ENCODE results near the gene LRRC8A. TPM values are rescaled to one million over a fixed set of nuclear protein-coding genes. Genes with fewer than 3 reads are reported as not detected.

Gene LRRC8A
- total and polyA plus RNA-seq, 2 of the 13 experiments (the other 11 are each of a cell fraction or from before 2014, with no cell fraction given), result 16.1 to 40.6 TPM

DNA sequence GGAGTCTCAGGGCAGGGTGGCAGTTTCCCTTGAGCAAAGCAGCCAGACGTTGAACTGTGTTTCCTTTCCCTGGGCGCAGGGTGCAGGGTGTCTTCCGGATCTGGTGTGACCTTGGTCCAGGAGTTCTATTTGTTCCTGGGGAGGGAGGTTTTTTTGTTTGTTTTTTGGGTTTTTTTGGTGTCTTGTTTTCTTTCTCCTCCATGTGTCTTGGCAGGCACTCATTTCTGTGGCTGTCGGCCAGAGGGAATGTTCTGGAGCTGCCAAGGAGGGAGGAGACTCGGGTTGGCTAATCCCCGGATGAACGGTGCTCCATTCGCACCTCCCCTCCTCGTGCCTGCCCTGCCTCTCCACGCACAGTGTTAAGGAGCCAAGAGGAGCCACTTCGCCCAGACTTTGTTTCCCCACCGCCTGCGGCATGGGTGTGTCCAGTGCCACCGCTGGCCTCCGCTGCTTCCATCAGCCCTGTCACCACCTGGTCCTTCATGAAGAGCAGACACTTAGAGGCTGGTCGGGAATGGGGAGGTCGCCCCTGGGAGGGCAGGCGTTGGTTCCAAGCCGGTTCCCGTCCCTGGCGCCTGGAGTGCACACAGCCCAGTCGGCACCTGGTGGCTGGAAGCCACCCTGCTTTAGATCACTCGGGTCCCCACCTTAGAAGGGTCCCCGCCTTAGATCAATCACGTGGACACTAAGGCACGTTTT, 35.4 kb downstream of the LRRC8A start (continued):
- TF ChIP-seq ESRRA (CRISPR knock-in tag; IDR thresholded peaks at IDR 0.05; ENCODE audit: low read depth) (peak; percentile 61; the same call in 1 of the 2 replicates), CERS6 (CRISPR knock-in tag; IDR thresholded peaks at IDR 0.05) (no peak), KLF12 (CRISPR knock-in tag; IDR thresholded peaks at IDR 0.05; ENCODE audit: borderline replicate concordance) (peak; percentile 60; the same call in 1 of the 2 replicates), TARDBP (CRISPR knock-in tag; IDR thresholded peaks at IDR 0.05) (no peak; the same call in 1 of the 2 replicates), FOXJ3 (CRISPR knock-in tag; IDR thresholded peaks at IDR 0.05; ENCODE audit: borderline replicate concordance) (peak; percentile 67; the same call in 1 of the 2 replicates), ZNF550 (CRISPR knock-in tag; IDR thresholded peaks at IDR 0.05; ENCODE audit: borderline replicate concordance) (no peak), NAIF1 (CRISPR knock-in tag; IDR thresholded peaks at IDR 0.05; ENCODE audit: borderline replicate concordance) (no peak), ZNF841 (CRISPR knock-in tag; IDR thresholded peaks at IDR 0.05; ENCODE audit: borderline replicate concordance) (no peak), PHF8 (CRISPR knock-in tag; IDR thresholded peaks at IDR 0.05) (no peak), PITX1 (CRISPR knock-in tag; IDR thresholded peaks at IDR 0.05) (peak; percentile 77), GATA4 (IDR thresholded peaks at IDR 0.05; ENCODE audit: borderline replicate concordance, low read depth) (no peak), ZMYM2 (CRISPR knock-in tag; IDR thresholded peaks at IDR 0.05) (no peak), MZF1 (CRISPR knock-in tag; IDR thresholded peaks at IDR 0.05; ENCODE audit: borderline replicate concordance) (peak; percentile 83; the same call in 1 of the 2 replicates), ZNF501 (CRISPR knock-in tag; IDR thresholded peaks at IDR 0.05) (peak; percentile 32)
- TF ChIP-seq, protein P1, sequence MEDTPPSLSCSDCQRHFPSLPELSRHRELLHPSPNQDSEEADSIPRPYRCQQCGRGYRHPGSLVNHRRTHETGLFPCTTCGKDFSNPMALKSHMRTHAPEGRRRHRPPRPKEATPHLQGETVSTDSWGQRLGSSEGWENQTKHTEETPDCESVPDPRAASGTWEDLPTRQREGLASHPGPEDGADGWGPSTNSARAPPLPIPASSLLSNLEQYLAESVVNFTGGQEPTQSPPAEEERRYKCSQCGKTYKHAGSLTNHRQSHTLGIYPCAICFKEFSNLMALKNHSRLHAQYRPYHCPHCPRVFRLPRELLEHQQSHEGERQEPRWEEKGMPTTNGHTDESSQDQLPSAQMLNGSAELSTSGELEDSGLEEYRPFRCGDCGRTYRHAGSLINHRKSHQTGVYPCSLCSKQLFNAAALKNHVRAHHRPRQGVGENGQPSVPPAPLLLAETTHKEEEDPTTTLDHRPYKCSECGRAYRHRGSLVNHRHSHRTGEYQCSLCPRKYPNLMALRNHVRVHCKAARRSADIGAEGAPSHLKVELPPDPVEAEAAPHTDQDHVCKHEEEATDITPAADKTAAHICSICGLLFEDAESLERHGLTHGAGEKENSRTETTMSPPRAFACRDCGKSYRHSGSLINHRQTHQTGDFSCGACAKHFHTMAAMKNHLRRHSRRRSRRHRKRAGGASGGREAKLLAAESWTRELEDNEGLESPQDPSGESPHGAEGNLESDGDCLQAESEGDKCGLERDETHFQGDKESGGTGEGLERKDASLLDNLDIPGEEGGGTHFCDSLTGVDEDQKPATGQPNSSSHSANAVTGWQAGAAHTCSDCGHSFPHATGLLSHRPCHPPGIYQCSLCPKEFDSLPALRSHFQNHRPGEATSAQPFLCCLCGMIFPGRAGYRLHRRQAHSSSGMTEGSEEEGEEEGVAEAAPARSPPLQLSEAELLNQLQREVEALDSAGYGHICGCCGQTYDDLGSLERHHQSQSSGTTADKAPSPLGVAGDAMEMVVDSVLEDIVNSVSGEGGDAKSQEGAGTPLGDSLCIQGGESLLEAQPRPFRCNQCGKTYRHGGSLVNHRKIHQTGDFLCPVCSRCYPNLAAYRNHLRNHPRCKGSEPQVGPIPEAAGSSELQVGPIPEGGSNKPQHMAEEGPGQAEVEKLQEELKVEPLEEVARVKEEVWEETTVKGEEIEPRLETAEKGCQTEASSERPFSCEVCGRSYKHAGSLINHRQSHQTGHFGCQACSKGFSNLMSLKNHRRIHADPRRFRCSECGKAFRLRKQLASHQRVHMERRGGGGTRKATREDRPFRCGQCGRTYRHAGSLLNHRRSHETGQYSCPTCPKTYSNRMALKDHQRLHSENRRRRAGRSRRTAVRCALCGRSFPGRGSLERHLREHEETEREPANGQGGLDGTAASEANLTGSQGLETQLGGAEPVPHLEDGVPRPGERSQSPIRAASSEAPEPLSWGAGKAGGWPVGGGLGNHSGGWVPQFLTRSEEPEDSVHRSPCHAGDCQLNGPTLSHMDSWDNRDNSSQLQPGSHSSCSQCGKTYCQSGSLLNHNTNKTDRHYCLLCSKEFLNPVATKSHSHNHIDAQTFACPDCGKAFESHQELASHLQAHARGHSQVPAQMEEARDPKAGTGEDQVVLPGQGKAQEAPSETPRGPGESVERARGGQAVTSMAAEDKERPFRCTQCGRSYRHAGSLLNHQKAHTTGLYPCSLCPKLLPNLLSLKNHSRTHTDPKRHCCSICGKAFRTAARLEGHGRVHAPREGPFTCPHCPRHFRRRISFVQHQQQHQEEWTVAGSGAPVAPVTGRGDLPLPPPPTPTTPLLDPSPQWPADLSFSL (CRISPR knock-in tag; IDR thresholded peaks at IDR 0.05), result no peak
